K562 (cell line): Measurements from ENCODE around the gene ID1. TPM values are rescaled to one million over a fixed set of nuclear protein-coding genes. Genes with fewer than 3 reads are reported as not detected.

Source experiments
- BCOR ChIP-seq: fragments of 450-650 bp; IDR thresholded peaks from 2 replicates; pipeline ENCODE4 v1.6.1; 2016
- BDP1 ChIP-seq: IDR thresholded peaks from 3 replicates; pipeline ENCODE4 v1.6.1; 2011; ENCODE audit not compliant: insufficient read length, insufficient read depth
- BHLHE40 ChIP-seq: IDR thresholded peaks from 2 replicates; pipeline ENCODE4 v1.6.1; 2011; ENCODE audit warnings: low read length, improper control_type of control experiment
- CTCFL ChIP-seq: IDR thresholded peaks from 2 replicates; pipeline ENCODE4 v1.6.1; 2011; ENCODE audit warnings: borderline replicate concordance, low read depth, mild to moderate bottlenecking, moderate library complexity, low read length; ENCODE audit not compliant: insufficient read depth, poor library complexity, severe bottlenecking
- E2F1 ChIP-seq: sonication (generic); formaldehyde crosslinking; IDR thresholded peaks from 2 replicates; pipeline ENCODE4 v1.8.1; 2023; ENCODE audit warnings: mild to moderate bottlenecking, missing genetic modification reagents, moderate library complexity
- GABPA ChIP-seq: fragments of 200-800 bp; sonication (Bioruptor generic); conservative IDR thresholded peaks from 2 replicates; pipeline ENCODE4 v1.6.1; 2016; ENCODE audit warnings: low read depth, missing genetic modification characterization, missing compliant biosample characterization
- JUNB ChIP-seq: fragments of 450-650 bp; formaldehyde crosslinking; conservative IDR thresholded peaks from 2 replicates; pipeline ENCODE4 v1.4.0; 2020; ENCODE audit warnings: mild to moderate bottlenecking
- JUND ChIP-seq, 2 experiments: IDR thresholded peaks; 2 replicates in 1 of 2; 3 replicates in 1 of 2; pipeline ENCODE4 v1.6.1; 2011; ENCODE audit warnings: borderline replicate concordance in 2 of 2, low read depth in 2 of 2, low read length in 2 of 2, improper control_type of control experiment in 1 of 2, missing biosample characterization in 1 of 2, missing genetic modification characterization in 1 of 2, missing genetic modification reagents in 1 of 2
- MYC ChIP-seq, 2 experiments: fragments of 250-450 bp in 1 of 2; sonication (Bioruptor Pico) in 1 of 2; IDR thresholded peaks; 2 replicates each; pipeline versions ENCODE4 v1.5.1 to v1.6.1; 2012 to 2021; ENCODE audit warnings: low read depth in 2 of 2, borderline replicate concordance in 1 of 2, improper control_type of control experiment in 1 of 2, low read length in 1 of 2, mild to moderate bottlenecking in 1 of 2, moderate library complexity in 1 of 2
- NONO ChIP-seq, 2 experiments: fragments of 200-400 bp in 1 of 2; fragments of 450-650 bp in 1 of 2; formaldehyde crosslinking in 1 of 2; IDR thresholded peaks; 2 replicates each; pipeline ENCODE4 v1.6.1; 2017; ENCODE audit warnings: low read depth in 2 of 2, mild to moderate bottlenecking in 2 of 2, moderate library complexity in 2 of 2, low read length in 1 of 2
- NR4A1 ChIP-seq, 2 experiments: fragments of 250-450 bp in 1 of 2; fragments of 450-650 bp in 1 of 2; sonication (Bioruptor Pico) in 1 of 2; IDR thresholded peaks; 2 replicates each; pipeline versions ENCODE4 v1.4.0 to v1.6.1; 2016 to 2020; ENCODE audit warnings: mild to moderate bottlenecking in 2 of 2, missing compliant biosample characterization in 1 of 2, missing genetic modification characterization in 1 of 2, moderate library complexity in 1 of 2
- PCBP1 ChIP-seq: fragments of 200-400 bp; formaldehyde crosslinking; IDR thresholded peaks from 2 replicates; pipeline ENCODE4 v1.6.1; 2018; ENCODE audit warnings: mild to moderate bottlenecking, low read depth, low read length; ENCODE audit not compliant: poor library complexity, severe bottlenecking
- PHF8 ChIP-seq: fragments of 200-600 bp; sonication (generic); IDR thresholded peaks from 2 replicates; pipeline ENCODE4 v1.6.1; 2012; ENCODE audit warnings: mixed run types, mild to moderate bottlenecking, inconsistent platforms, low read length, moderate library complexity, borderline replicate concordance
- PML ChIP-seq: IDR thresholded peaks from 2 replicates; pipeline ENCODE4 v1.6.1; 2012; ENCODE audit warnings: low read length, inconsistent platforms
- SNIP1 ChIP-seq: fragments of 450-650 bp; IDR thresholded peaks from 2 replicates; pipeline ENCODE4 v1.7.1; 2017; ENCODE audit warnings: low read depth, mild to moderate bottlenecking
- TAF9B ChIP-seq: fragments of 450-650 bp; IDR thresholded peaks from 2 replicates; pipeline ENCODE4 v1.6.1; 2018; ENCODE audit warnings: mild to moderate bottlenecking; ENCODE audit not compliant: partially characterized antibody
- ZFX ChIP-seq: sonication (generic); formaldehyde crosslinking; IDR thresholded peaks from 2 replicates; pipeline ENCODE4 v1.8.0; 2022; ENCODE audit warnings: mild to moderate bottlenecking, missing genetic modification reagents, moderate library complexity
- ZNF134 ChIP-seq: fragments of 250-450 bp; sonication (Bioruptor Pico); conservative IDR thresholded peaks from 2 replicates; pipeline ENCODE4 v1.4.0; 2020
- ZNF253 ChIP-seq: fragments of 250-450 bp; sonication (Bioruptor Pico); conservative IDR thresholded peaks from 2 replicates; pipeline ENCODE4 v1.6.1; 2021; ENCODE audit warnings: mild to moderate bottlenecking
- polyA plus RNA-seq, 8 experiments: library from polyadenylated mRNA; depleted of rRNA in 4 of 8; stranded (reverse) in 5 of 8; unstranded in 3 of 8; fragments of >200 nt; fragmentation: Nextera tagmentation in 2 of 8; fragmentation: Illumina TruSeq in 1 of 8; extraction: Ambion mirVana in 2 of 8; extraction: Trizol in 1 of 8; gene quantifications; 2 replicates each; pipeline versions ENCODE4 v1.2.1 to v1.2.3, GENCODE V29; 2011 to 2014; ENCODE audit warnings: inconsistent platforms in 1 of 8, missing spikeins in 1 of 8
- total RNA-seq, 7 experiments: library from RNA; depleted of rRNA in 6 of 7; stranded (reverse); fragments of >200 nt in 6 of 7; fragmentation: Illumina TruSeq in 2 of 7; extraction: Trizol in 2 of 7; gene quantifications; 2 replicates each; pipeline versions ENCODE4 v1.2.1 to v1.2.3, GENCODE V29; 2011 to 2021; ENCODE audit warnings: low replicate concordance in 1 of 7
- TF ChIP-seq, protein P1 (sequence below): sonication (generic); formaldehyde crosslinking; IDR thresholded peaks from 2 replicates; pipeline ENCODE4 v1.5.0; 2020; ENCODE audit warnings: missing genetic modification reagents
- TF ChIP-seq, protein P2 (sequence below): fragments of 450-650 bp; formaldehyde crosslinking; IDR thresholded peaks from 2 replicates; pipeline ENCODE4 v1.4.0; 2020; ENCODE audit warnings: mild to moderate bottlenecking, moderate library complexity

The ID1 gene
- total and polyA plus RNA-seq, 9 of the 15 experiments (the other 6 are each of a cell fraction or from before 2014, with no cell fraction given) = 1.4 to 358 (median 65.0) TPM

GRCh38 chr20:31608251-31608945, 3.3 kb downstream of the ID1 start (continued):
- TF ChIP-seq, protein P1, sequence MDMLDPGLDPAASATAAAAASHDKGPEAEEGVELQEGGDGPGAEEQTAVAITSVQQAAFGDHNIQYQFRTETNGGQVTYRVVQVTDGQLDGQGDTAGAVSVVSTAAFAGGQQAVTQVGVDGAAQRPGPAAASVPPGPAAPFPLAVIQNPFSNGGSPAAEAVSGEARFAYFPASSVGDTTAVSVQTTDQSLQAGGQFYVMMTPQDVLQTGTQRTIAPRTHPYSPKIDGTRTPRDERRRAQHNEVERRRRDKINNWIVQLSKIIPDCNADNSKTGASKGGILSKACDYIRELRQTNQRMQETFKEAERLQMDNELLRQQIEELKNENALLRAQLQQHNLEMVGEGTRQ (CRISPR knock-in tag) = no peak
- TF ChIP-seq PHF8 = peak; percentile 14; the same call in 1 of the 2 replicates
- no peak for TF ChIP-seq NR4A1 (CRISPR knock-in tag; IDR thresholded peaks at IDR 0.05)
- no peak for TF ChIP-seq NR4A1 (tag; IDR thresholded peaks at IDR 0.05)
- TF ChIP-seq ZNF253 = no peak
- no peak for TF ChIP-seq E2F1 (CRISPR knock-in tag)
- TF ChIP-seq ZNF134 = no peak
- no peak for TF ChIP-seq MYC (IDR thresholded peaks at IDR 0.05; ENCODE audit: low read depth, low read length)
- TF ChIP-seq MYC (CRISPR knock-in tag; IDR thresholded peaks at IDR 0.05; ENCODE audit: borderline replicate concordance, low read depth) = peak; percentile 37; the same call in 1 of the 2 replicates
- TF ChIP-seq NONO (IDR thresholded peaks at IDR 0.05; ENCODE audit: low read depth in 2 of 2, low read length in 1 of 2) = no peak
- peak; percentile 68; the same call in 1 of the 2 replicates for TF ChIP-seq ZFX (CRISPR knock-in tag)
- peak; percentile 74 for TF ChIP-seq PCBP1
- TF ChIP-seq BHLHE40 = peak; percentile 53
- no peak for TF ChIP-seq BDP1
- no peak for TF ChIP-seq CTCFL
- TF ChIP-seq JUND (IDR thresholded peaks at IDR 0.05; ENCODE audit: borderline replicate concordance, low read depth, low read length) = peak; percentile 32; the same call in 1 of the 2 replicates
- TF ChIP-seq JUND (tag; IDR thresholded peaks at IDR 0.05; ENCODE audit: borderline replicate concordance, low read depth, low read length) = no peak; the same call in 2 of the 3 replicates
- no peak for TF ChIP-seq PML
- 0 out of 2 replicates have a peak, but pooled peaks have one; percentile 48 for TF ChIP-seq BCOR
- peak; percentile 15 for TF ChIP-seq TAF9B
- TF ChIP-seq SNIP1 = no peak
- no peak for TF ChIP-seq GABPA (tag)
- TF ChIP-seq JUNB (CRISPR knock-in tag) = no peak
- TF ChIP-seq, protein P2, sequence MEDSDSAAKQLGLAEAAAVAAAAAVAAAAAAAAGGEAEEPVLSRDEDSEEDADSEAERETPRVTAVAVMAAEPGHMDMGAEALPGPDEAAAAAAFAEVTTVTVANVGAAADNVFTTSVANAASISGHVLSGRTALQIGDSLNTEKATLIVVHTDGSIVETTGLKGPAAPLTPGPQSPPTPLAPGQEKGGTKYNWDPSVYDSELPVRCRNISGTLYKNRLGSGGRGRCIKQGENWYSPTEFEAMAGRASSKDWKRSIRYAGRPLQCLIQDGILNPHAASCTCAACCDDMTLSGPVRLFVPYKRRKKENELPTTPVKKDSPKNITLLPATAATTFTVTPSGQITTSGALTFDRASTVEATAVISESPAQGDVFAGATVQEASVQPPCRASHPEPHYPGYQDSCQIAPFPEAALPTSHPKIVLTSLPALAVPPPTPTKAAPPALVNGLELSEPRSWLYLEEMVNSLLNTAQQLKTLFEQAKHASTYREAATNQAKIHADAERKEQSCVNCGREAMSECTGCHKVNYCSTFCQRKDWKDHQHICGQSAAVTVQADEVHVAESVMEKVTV (CRISPR knock-in tag) = no peak
